A549 treated with Hydrocortisone at 1 μM for 4 hours (cell line): ENCODE measurements around the gene OR4K15. TPM values are rescaled to one million over a fixed set of nuclear protein-coding genes. Genes with fewer than 3 reads are reported as not detected.

Experiments
- total RNA-seq: library from RNA; stranded (reverse); fragments of 200-300 nt; extraction: Qiagen RNA extraction; gene quantifications from 5 replicates; pipeline ENCODE4 v1.2.3, GENCODE V29; 2022

Gene OR4K15
- not detected in 5 replicates for total RNA-seq

GRCh38 chr14:19975291-19975690 lies at the start of gene OR4K15:
OR4K15 (plus strand) TSS chr14:19975591; CDS start chr14:19975591, 0 bp downstream.

GRCh38 chr14:19930617-19931016 lies 44.8 kb upstream of the OR4K15 start, which contains the start of gene OR4K1:
OR4K1 (plus strand) TSS chr14:19930917; CDS start chr14:19935667, 4,750 bp downstream.

GRCh38 chr14:20001863-20002262 lies 26.5 kb downstream of the OR4K15 start, which contains the start of gene OR4Q2:
OR4Q2 (plus strand) TSS chr14:20002163.

GRCh38 chr14:20019257-20019865 lies 44.0 kb downstream of the OR4K15 start, which contains the start of gene OR4K14:
OR4K14 (minus strand) TSS chr14:20019307; CDS start chr14:20015193, 4,114 bp downstream.

Other genes with a start within 250 kb of the OR4K15 start
- not detected in 5 replicates for gene OR4Q3, start 232.0 kb upstream of the OR4K15 start, total RNA-seq
- not detected in 5 replicates for gene OR4M1, start 202.1 kb upstream of the OR4K15 start, total RNA-seq
- gene OR4N2, start 171.8 kb upstream of the OR4K15 start, total RNA-seq, result not detected in 5 replicates
- gene OR4K2, start 100.4 kb upstream of the OR4K15 start, total RNA-seq, result not detected in 5 replicates
- gene OR4K5, start 55.0 kb upstream of the OR4K15 start, total RNA-seq, result not detected in 5 replicates
- not detected in 5 replicates for gene OR4K1, start 44.7 kb upstream of the OR4K15 start, total RNA-seq
- gene OR4Q2, start 26.6 kb downstream of the OR4K15 start, total RNA-seq, result not detected in 5 replicates
- gene OR4K14, start 43.7 kb downstream of the OR4K15 start, total RNA-seq, result not detected in 5 replicates
- not detected in 5 replicates for gene OR4K13, start 60.4 kb downstream of the OR4K15 start, total RNA-seq
- not detected in 5 replicates for gene OR4L1, start 84.5 kb downstream of the OR4K15 start, total RNA-seq
- not detected in 5 replicates for gene OR4K17, start 135.1 kb downstream of the OR4K15 start, total RNA-seq
- gene OR4N5, start 163.2 kb downstream of the OR4K15 start, total RNA-seq, result not detected in 5 replicates
- gene OR11G2, start 215.3 kb downstream of the OR4K15 start, total RNA-seq, result not detected in 5 replicates
- not detected in 5 replicates for gene OR11H6, start 248.1 kb downstream of the OR4K15 start, total RNA-seq